Glomerular endothelial cell (primary cell): ENCODE results near the gene CFAP58. TPM values are rescaled to one million over a fixed set of nuclear protein-coding genes. Genes with fewer than 3 reads are reported as not detected.
"Not testable (repeated sequence)": the region's sequence is repeated elsewhere in the genome, so short reads cannot be mapped to it uniquely, and the experiment has no call there.

Experiments
- DNase-seq: peaks from one replicate; pipeline ENCODE4 v3.0.0-alpha.2; 2011; ENCODE audit warnings: low read depth, low spot score; ENCODE audit errors: extremely low read depth
- total RNA-seq: library from RNA; depleted of rRNA; stranded (reverse); fragments of >200 nt; gene quantifications from 2 replicates; pipeline ENCODE4 v1.2.3, GENCODE V29; 2015

CFAP58 gene
- total RNA-seq, 1 donor from 2014 or later: 1.7 TPM

- no peak for DNase-seq
Observed at GRCh38 chr10:104427989-104428388, 74.4 kb downstream of the CFAP58 start.

GRCh38 chr10:104429846-104430245 lies 76.2 kb downstream of the CFAP58 start:
- no peak for DNase-seq

- no peak for DNase-seq
Observed at GRCh38 chr10:104430360-104430759, 76.7 kb downstream of the CFAP58 start.

GRCh38 chr10:104433669-104434068 lies 80.0 kb downstream of the CFAP58 start:
- no peak for DNase-seq

GRCh38 chr10:104434601-104435000 lies 81.0 kb downstream of the CFAP58 start:
- DNase-seq: no peak

GRCh38 chr10:104435822-104436221 lies 82.2 kb downstream of the CFAP58 start:
- no peak for DNase-seq

- DNase-seq: no peak
Observed at GRCh38 chr10:104437226-104437625, 83.6 kb downstream of the CFAP58 start.

- no peak for DNase-seq
Observed at GRCh38 chr10:104440221-104440620, 86.6 kb downstream of the CFAP58 start.

GRCh38 chr10:104441329-104442000 lies 87.8 kb downstream of the CFAP58 start:
- DNase-seq: no peak

GRCh38 chr10:104445359-104445758 lies 91.7 kb downstream of the CFAP58 start:
- no peak for DNase-seq

GRCh38 chr10:104446151-104446550 lies 92.5 kb downstream of the CFAP58 start:
- DNase-seq: no peak

GRCh38 chr10:104447331-104447730 lies 93.7 kb downstream of the CFAP58 start:
- DNase-seq: no peak

GRCh38 chr10:104447906-104448305 lies 94.3 kb downstream of the CFAP58 start:
- DNase-seq: no peak

GRCh38 chr10:104449391-104449790 lies 95.8 kb downstream of the CFAP58 start:
- DNase-seq: no peak

- DNase-seq: no peak
Observed at GRCh38 chr10:104450490-104450889, 96.9 kb downstream of the CFAP58 start.

GRCh38 chr10:104450954-104451353 lies 97.3 kb downstream of the CFAP58 start:
- DNase-seq: no peak

- DNase-seq: no peak
Observed at GRCh38 chr10:104452977-104453376, 99.3 kb downstream of the CFAP58 start.

- DNase-seq: no peak
Observed at GRCh38 chr10:104456802-104457542, 103.3 kb downstream of the CFAP58 start.

- no peak for DNase-seq
Observed at GRCh38 chr10:104457543-104457828, 103.9 kb downstream of the CFAP58 start.

- DNase-seq: not testable (repeated sequence)
Observed at GRCh38 chr10:104465575-104465974, 111.9 kb downstream of the CFAP58 start.

GRCh38 chr10:104468818-104469217 lies 115.2 kb downstream of the CFAP58 start:
- DNase-seq: not testable (repeated sequence)

GRCh38 chr10:104472505-104472904 lies 118.9 kb downstream of the CFAP58 start:
- no peak for DNase-seq
